ENCODE measurements around the gene LRRC7. TPM values are rescaled to one million over a fixed set of nuclear protein-coding genes. Genes with fewer than 3 reads are reported as not detected.

Gene LRRC7
- total and polyA plus RNA-seq, 5 donors from 2014 or later, result 0.07 to 0.15 (median 0.15) TPM; not detected in 2

DNA sequence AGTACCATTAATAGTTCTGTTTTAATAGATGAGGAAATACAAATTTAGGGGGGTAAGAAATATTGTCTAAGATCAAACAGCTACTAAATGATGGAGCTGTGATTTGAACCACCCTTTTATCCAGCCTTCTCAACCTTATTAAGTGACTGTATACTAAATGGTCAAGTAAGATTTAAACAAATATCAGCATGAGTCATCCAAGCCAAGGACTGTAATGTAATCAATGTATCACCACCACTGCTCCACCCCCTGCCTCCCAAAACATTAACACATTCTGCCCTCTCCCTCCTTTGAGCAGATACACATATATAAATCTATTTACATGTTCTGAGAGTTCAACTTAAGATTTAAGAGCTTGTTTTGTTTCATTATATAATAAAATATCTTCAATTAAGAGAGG is 578.8 kb downstream of the LRRC7 start:
- H3K36me3 Mint-ChIP-seq, result peaks cover 18% of the 10 kb centered on the region
- no peak overlapping the region for H3K4me3 Mint-ChIP-seq
- Histone ChIP-seq H3K9me3 (ENCODE audit: control insufficient read depth in 2 of 2, low read length in 2 of 2) (no peaks in the 10 kb centered on the region), H3K36me3 (ENCODE audit: control insufficient read depth, insufficient read depth, low read length) (peaks cover 26% of the 10 kb centered on the region), H3K27ac (ENCODE audit: insufficient read depth, low read length, poor library complexity, severe bottlenecking) (no peak overlapping the region), H3K4me1 (ENCODE audit: control insufficient read depth, insufficient read depth, low read length, poor library complexity, severe bottlenecking) (no peaks in the 10 kb centered on the region), H3K27me3 (ENCODE audit: control insufficient read depth, insufficient read depth, low read length) (no peaks in the 10 kb centered on the region), H3K4me3 (ENCODE audit: low read depth, low read length) (no peak overlapping the region)
- H3K9me3 Mint-ChIP-seq, result no peaks in the 10 kb centered on the region
- H3K27ac Mint-ChIP-seq, result no peak overlapping the region
- H3K4me1 Mint-ChIP-seq, result no peaks in the 10 kb centered on the region
- no peaks in the 10 kb centered on the region for H3K27me3 Mint-ChIP-seq
- ATAC-seq (ENCODE audit: low read depth in 2 of 2) (no peak), DNase-seq (no peak)

DNA sequence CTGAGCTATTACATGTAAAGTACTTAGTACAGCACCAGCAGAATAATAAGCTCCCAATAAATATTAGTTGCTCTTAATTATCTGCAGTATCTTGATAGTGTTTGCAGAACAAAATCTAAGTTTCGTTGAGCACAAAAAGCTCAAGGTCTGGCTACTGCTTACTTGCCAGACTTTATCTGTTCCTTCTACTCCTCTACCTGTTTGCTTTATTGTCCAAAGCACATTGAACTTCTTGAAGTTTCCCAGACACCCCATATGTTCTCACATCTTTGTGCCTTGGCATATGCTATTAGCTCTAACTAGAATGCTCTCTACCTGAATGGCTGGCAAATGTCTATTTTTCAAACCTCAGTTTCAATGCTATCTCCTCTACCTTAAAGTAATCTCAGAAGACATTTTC is 582.7 kb downstream of the LRRC7 start:
- no peaks in the 10 kb centered on the region for H3K27me3 Mint-ChIP-seq
- H3K27ac Mint-ChIP-seq, result no peak overlapping the region
- no peak for DNase-seq
- no peak overlapping the region for H3K4me3 ChIP-seq (ENCODE audit: low read depth, low read length)
- ATAC-seq (ENCODE audit: low read depth in 2 of 2), result no peak
- H3K36me3 ChIP-seq (ENCODE audit: control insufficient read depth, insufficient read depth, low read length), result peaks cover 15% of the 10 kb centered on the region
- H3K4me1 Mint-ChIP-seq, result peaks cover 0 to 6% (median 0%) of the 10 kb centered on the region in 4 donors
- H3K4me1 ChIP-seq (ENCODE audit: control insufficient read depth, insufficient read depth, low read length, poor library complexity, severe bottlenecking), result no peaks in the 10 kb centered on the region
- no peaks in the 10 kb centered on the region for H3K9me3 ChIP-seq (ENCODE audit: control insufficient read depth in 2 of 2, low read length in 2 of 2)
- no peaks in the 10 kb centered on the region for H3K9me3 Mint-ChIP-seq
- H3K4me3 Mint-ChIP-seq, result no peak overlapping the region
- no peaks in the 10 kb centered on the region for H3K27me3 ChIP-seq (ENCODE audit: control insufficient read depth, insufficient read depth, low read length)
- peaks cover 25% of the 10 kb centered on the region for H3K36me3 Mint-ChIP-seq
- no peak overlapping the region for H3K27ac ChIP-seq (ENCODE audit: insufficient read depth, low read length, poor library complexity, severe bottlenecking)

DNA sequence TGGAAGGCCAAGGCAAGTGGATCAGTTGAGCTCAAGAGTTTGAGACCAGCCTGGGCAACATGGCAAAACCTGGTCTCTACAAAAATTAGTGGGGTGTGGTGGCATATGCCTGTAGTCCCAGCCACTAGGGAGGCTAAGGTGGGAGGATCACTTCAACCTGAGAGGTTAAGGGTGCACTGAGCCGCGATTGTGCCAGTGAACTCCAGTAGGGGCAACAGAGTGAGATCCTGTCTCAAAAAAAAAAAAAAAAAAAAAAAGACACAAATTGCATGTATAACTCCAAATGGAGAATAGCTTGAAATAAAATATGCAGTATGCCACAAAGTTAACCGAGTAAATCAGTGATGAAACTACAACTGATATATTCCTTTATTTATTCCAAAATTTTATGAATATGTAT is 586.0 kb downstream of the LRRC7 start:
- Mint-ChIP-seq H3K27ac (peak overlapping the region in 1 of 3 donors; percentile 62), H3K4me1 (peaks cover 0 to 6% (median 0%) of the 10 kb centered on the region in 4 donors), H3K9me3 (no peaks in the 10 kb centered on the region), H3K4me3 (no peak overlapping the region), H3K36me3 (peaks cover 19% of the 10 kb centered on the region), H3K27me3 (no peaks in the 10 kb centered on the region)
- Histone ChIP-seq H3K27ac (ENCODE audit: insufficient read depth, low read length, poor library complexity, severe bottlenecking) (no peak overlapping the region), H3K36me3 (ENCODE audit: control insufficient read depth, insufficient read depth, low read length) (peaks cover 5% of the 10 kb centered on the region), H3K27me3 (ENCODE audit: control insufficient read depth, insufficient read depth, low read length) (no peaks in the 10 kb centered on the region), H3K4me3 (ENCODE audit: low read depth, low read length) (no peak overlapping the region), H3K9me3 (ENCODE audit: control insufficient read depth in 2 of 2, low read length in 2 of 2) (no peaks in the 10 kb centered on the region), H3K4me1 (ENCODE audit: control insufficient read depth, insufficient read depth, low read length, poor library complexity, severe bottlenecking) (no peaks in the 10 kb centered on the region)
- DNase-seq (no peak), ATAC-seq (ENCODE audit: low read depth in 2 of 2) (no peak)

DNA sequence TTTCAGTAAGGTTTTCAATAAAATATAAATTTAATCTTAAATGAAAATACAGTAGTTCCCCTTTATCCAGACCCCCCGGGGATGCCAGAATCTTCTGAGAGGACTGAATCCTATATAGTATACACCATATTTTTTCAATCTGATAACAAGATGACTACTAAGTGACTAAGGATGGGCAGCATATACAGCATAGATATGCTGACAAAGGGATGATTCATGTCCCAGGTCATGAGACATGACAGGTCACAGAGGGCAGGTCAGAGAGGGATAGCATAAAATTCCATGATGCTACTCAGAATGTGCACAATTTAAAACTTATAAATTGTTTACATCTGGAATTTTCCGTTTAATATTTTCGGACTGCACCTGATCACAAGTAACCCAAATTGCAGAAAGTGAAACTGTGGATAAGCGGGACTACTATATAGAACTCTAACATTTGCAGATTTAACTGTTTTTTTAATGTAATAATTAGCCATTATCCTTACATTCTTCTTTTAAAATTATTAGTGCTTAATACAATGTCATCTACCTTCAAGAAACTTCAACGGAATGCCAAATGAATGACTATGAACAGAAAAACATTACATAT is 588.9 kb downstream of the LRRC7 start:
- no peak for ATAC-seq (ENCODE audit: low read depth in 2 of 2)
- no peak overlapping the region for H3K4me3 ChIP-seq (ENCODE audit: low read depth, low read length)
- Mint-ChIP-seq H3K9me3 (no peaks in the 10 kb centered on the region), H3K27ac (no peak overlapping the region), H3K36me3 (peaks cover 23% of the 10 kb centered on the region), H3K4me3 (no peak overlapping the region), H3K4me1 (peaks cover 0 to 6% (median 0%) of the 10 kb centered on the region in 4 donors), H3K27me3 (no peaks in the 10 kb centered on the region)
- H3K36me3 ChIP-seq (ENCODE audit: control insufficient read depth, insufficient read depth, low read length), result peaks cover 3% of the 10 kb centered on the region
- no peak overlapping the region for H3K27ac ChIP-seq (ENCODE audit: insufficient read depth, low read length, poor library complexity, severe bottlenecking)
- H3K9me3 ChIP-seq (ENCODE audit: control insufficient read depth in 2 of 2, low read length in 2 of 2), result no peaks in the 10 kb centered on the region
- DNase-seq, result no peak
- no peaks in the 10 kb centered on the region for H3K27me3 ChIP-seq (ENCODE audit: control insufficient read depth, insufficient read depth, low read length)
- H3K4me1 ChIP-seq (ENCODE audit: control insufficient read depth, insufficient read depth, low read length, poor library complexity, severe bottlenecking), result no peaks in the 10 kb centered on the region

DNA sequence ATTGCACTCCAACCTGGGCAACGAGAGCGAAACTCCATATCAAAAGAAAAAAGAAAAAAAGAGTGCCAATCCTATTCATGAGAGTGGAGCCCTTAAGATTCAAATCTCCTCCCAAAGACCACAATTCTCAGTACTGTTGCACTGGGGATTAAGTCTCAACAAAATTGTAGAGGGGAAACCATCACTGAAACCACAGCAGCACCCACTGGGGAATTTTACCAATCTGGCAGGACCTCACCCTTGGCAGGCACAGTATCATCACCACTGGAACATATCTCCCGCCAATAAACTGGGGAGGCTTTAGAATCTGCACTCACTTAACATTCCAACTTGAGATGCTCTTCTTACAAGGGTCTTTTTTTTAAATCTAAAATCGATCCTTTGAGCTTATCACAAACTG is 596.6 kb downstream of the LRRC7 start:
- Mint-ChIP-seq H3K27me3 (no peaks in the 10 kb centered on the region), H3K36me3 (peaks cover 40% of the 10 kb centered on the region), H3K27ac (no peak overlapping the region), H3K9me3 (no peaks in the 10 kb centered on the region), H3K4me3 (no peak overlapping the region), H3K4me1 (peaks cover 0 to 9% (median under 1%) of the 10 kb centered on the region in 4 donors)
- no peak overlapping the region for H3K27ac ChIP-seq (ENCODE audit: insufficient read depth, low read length, poor library complexity, severe bottlenecking)
- no peaks in the 10 kb centered on the region for H3K27me3 ChIP-seq (ENCODE audit: control insufficient read depth, insufficient read depth, low read length)
- H3K36me3 ChIP-seq (ENCODE audit: control insufficient read depth, insufficient read depth, low read length), result peaks cover 7% of the 10 kb centered on the region
- H3K9me3 ChIP-seq (ENCODE audit: control insufficient read depth in 2 of 2, low read length in 2 of 2), result no peaks in the 10 kb centered on the region
- no peak for ATAC-seq (ENCODE audit: low read depth in 2 of 2)
- no peak overlapping the region for H3K4me3 ChIP-seq (ENCODE audit: low read depth, low read length)
- no peak for DNase-seq
- no peaks in the 10 kb centered on the region for H3K4me1 ChIP-seq (ENCODE audit: control insufficient read depth, insufficient read depth, low read length, poor library complexity, severe bottlenecking)

DNA sequence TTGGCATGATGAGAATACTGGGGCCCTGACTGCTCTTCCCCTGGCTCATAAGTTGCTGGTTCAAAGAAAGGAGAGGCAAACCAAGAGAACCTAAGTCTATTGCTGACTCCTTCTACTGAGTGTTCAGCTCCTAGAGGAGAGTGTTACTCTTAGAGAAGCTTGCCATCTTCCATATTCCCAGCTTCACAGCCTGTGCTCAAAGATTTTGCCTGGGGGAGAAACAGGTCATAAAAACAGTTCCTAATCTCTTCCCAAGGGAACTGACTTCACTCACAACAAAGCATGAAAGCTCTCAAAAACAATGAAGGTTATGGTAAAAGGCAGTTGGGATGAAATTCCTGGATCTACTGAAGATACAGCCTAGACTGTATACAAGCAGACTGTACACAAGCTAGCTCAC is 600.6 kb downstream of the LRRC7 start:
- H3K4me1 ChIP-seq (ENCODE audit: control insufficient read depth, insufficient read depth, low read length, poor library complexity, severe bottlenecking), result no peaks in the 10 kb centered on the region

DNA sequence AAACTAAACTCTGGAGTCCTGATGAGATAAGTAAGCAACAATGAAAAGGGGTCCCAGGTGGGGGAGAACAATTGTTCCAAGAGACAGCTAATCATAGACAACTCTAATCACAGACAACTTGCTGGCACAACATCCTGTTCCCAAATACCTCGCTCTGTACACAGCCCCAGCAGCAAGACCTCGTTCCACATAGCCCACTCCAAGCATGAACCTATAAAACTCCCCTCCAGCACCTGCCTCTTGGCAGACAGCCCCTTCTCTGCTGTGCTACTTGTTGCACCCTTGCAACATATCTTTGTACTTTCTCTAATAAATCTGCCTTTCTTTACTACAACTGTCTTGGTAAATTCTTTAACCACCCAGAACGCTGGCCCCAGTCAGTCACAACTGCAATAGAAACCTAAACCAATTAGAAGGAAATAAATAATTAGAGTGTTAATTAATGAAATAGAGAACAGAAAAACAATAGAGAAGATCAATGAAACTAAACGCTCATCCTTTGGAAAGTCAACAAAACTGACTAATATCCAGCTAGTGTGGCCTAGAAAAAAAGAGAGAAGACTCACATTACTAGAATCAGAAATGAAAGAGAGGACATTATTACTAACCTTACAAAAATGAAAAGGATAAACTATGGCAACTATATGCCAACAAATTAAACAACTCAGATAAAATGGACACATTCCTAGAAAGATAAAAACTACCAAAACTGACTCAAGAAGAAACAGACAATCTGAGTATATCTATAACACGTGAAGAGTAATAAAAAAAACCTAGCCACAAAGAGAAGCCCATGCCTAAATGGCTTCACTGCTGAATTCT is 601.5 kb downstream of the LRRC7 start:
- ATAC-seq (ENCODE audit: low read depth in 2 of 2) (no peak), DNase-seq (no peak)
- Histone ChIP-seq H3K27ac (ENCODE audit: insufficient read depth, low read length, poor library complexity, severe bottlenecking) (no peak overlapping the region), H3K9me3 (ENCODE audit: control insufficient read depth in 2 of 2, low read length in 2 of 2) (no peaks in the 10 kb centered on the region), H3K4me1 (ENCODE audit: control insufficient read depth, insufficient read depth, low read length, poor library complexity, severe bottlenecking) (no peaks in the 10 kb centered on the region), H3K4me3 (ENCODE audit: low read depth, low read length) (no peak overlapping the region), H3K27me3 (ENCODE audit: control insufficient read depth, insufficient read depth, low read length) (no peaks in the 10 kb centered on the region), H3K36me3 (ENCODE audit: control insufficient read depth, insufficient read depth, low read length) (peaks cover 9% of the 10 kb centered on the region)
- Mint-ChIP-seq H3K27ac (peak overlapping the region in 2 of 3 donors; percentile 11 to 23), H3K36me3 (peaks cover 45% of the 10 kb centered on the region), H3K4me1 (peaks cover 0 to 13% (median under 1%) of the 10 kb centered on the region in 4 donors), H3K4me3 (no peak overlapping the region), H3K27me3 (no peaks in the 10 kb centered on the region), H3K9me3 (no peaks in the 10 kb centered on the region)

More for the DNA sequence above, 600.6 kb downstream of the LRRC7 start:
- DNase-seq (no peak), ATAC-seq (ENCODE audit: low read depth in 2 of 2) (no peak)
- no peak overlapping the region for H3K4me3 ChIP-seq (ENCODE audit: low read depth, low read length)
- H3K36me3 Mint-ChIP-seq, result peaks cover 42% of the 10 kb centered on the region
- H3K4me3 Mint-ChIP-seq, result no peak overlapping the region
- no peaks in the 10 kb centered on the region for H3K9me3 ChIP-seq (ENCODE audit: control insufficient read depth in 2 of 2, low read length in 2 of 2)
- no peak overlapping the region for H3K27ac Mint-ChIP-seq
- peaks cover 6% of the 10 kb centered on the region for H3K36me3 ChIP-seq (ENCODE audit: control insufficient read depth, insufficient read depth, low read length)
- no peaks in the 10 kb centered on the region for H3K27me3 Mint-ChIP-seq
- no peak overlapping the region for H3K27ac ChIP-seq (ENCODE audit: insufficient read depth, low read length, poor library complexity, severe bottlenecking)
- H3K9me3 Mint-ChIP-seq, result no peaks in the 10 kb centered on the region
- H3K27me3 ChIP-seq (ENCODE audit: control insufficient read depth, insufficient read depth, low read length), result no peaks in the 10 kb centered on the region
- H3K4me1 Mint-ChIP-seq, result peaks cover 0 to 17% (median under 1%) of the 10 kb centered on the region in 4 donors

Data from CD4-positive, CD25-positive, alpha-beta regulatory T cell (primary cell).